H1 (cell line): ENCODE results near the gene LEO1. TPM values are rescaled to one million over a fixed set of nuclear protein-coding genes. Genes with fewer than 3 reads are reported as not detected.

Experiments
- ATF2 ChIP-seq: IDR thresholded peaks from 2 replicates; pipeline ENCODE4 v1.6.1; 2012; ENCODE audit warnings: low read length, inconsistent platforms
- CTCF ChIP-seq, 3 experiments: IDR thresholded peaks; 1 replicate in 2 of 3; 2 replicates in 1 of 3; pipeline versions ENCODE4 v1.5.1 to v1.6.1; 2011; ENCODE audit warnings: low read length in 3 of 3, mild to moderate bottlenecking in 3 of 3, inconsistent platforms in 2 of 3, low read depth in 1 of 3, moderate library complexity in 1 of 3; ENCODE audit not compliant: insufficient read depth in 1 of 3; ENCODE audit errors: control extremely low read depth in 1 of 3
- EGR1 ChIP-seq: IDR thresholded peaks from 2 replicates; pipeline ENCODE4 v1.6.1; 2011; ENCODE audit warnings: low read depth, low read length, borderline replicate concordance
- HDAC2 ChIP-seq, 2 experiments: fragments of 300-600 bp in 1 of 2; sonication (generic) in 1 of 2; IDR thresholded peaks; 2 replicates each; pipeline ENCODE4 v1.6.1; 2011 to 2012; ENCODE audit warnings: low read depth in 2 of 2, low read length in 2 of 2, mild to moderate bottlenecking in 2 of 2, moderate library complexity in 2 of 2, borderline replicate concordance in 1 of 2, inconsistent platforms in 1 of 2
- HDAC6 ChIP-seq: IDR thresholded peaks from one replicate; pipeline ENCODE4 v1.7.1; 2012; ENCODE audit warnings: low read depth, mild to moderate bottlenecking, inconsistent platforms, low read length, moderate library complexity
- KDM1A ChIP-seq: fragments of 200-600, 300-600 bp; sonication (generic); IDR thresholded peaks from 2 replicates; pipeline ENCODE4 v1.7.1; 2016; ENCODE audit warnings: mild to moderate bottlenecking, low read length, borderline replicate concordance
- RAD21 ChIP-seq, 2 experiments: IDR thresholded peaks in 1 of 2; conservative IDR thresholded peaks in 1 of 2; 2 replicates each; pipeline ENCODE4 v1.6.1; 2011; ENCODE audit warnings: low read depth in 2 of 2, low read length in 2 of 2, improper control_type of control experiment in 1 of 2, inconsistent platforms in 1 of 2, mild to moderate bottlenecking in 1 of 2, moderate library complexity in 1 of 2
- SRF ChIP-seq: IDR thresholded peaks from 2 replicates; pipeline ENCODE4 v1.6.1; 2011; ENCODE audit warnings: mild to moderate bottlenecking, low read depth, low read length, moderate library complexity
- polyA plus RNA-seq, 7 experiments: library from polyadenylated mRNA; depleted of rRNA in 3 of 7; stranded (reverse) in 5 of 7; unstranded in 2 of 7; fragments of >200 nt in 5 of 7; fragments of 200-250 nt in 2 of 7; gene quantifications; 1 replicate in 5 of 7; 2 replicates in 1 of 7; 4 replicates in 1 of 7; pipeline versions ENCODE4 v1.2.1 to v1.2.3, GENCODE V29; 2011 to 2013; ENCODE audit warnings: missing spikeins in 2 of 7, mixed read lengths in 2 of 7
- total RNA-seq: library from RNA; stranded (reverse); fragmentation: NEBNext Ultra II Directional; extraction: Animal tissue kit (Norgen Biotek cat#: 25700); gene quantifications from 2 replicates; pipeline ENCODE4 v1.2.1, GENCODE V29; 2021

LEO1 gene
- total and polyA plus RNA-seq, 2 of the 8 experiments (the other 6 are each of a cell fraction or from before 2014, with no cell fraction given): 1.6 to 27.4 TPM

- TF ChIP-seq CTCF (IDR thresholded peaks at IDR 0.05; ENCODE audit: control extremely low read depth in 1 of 3, insufficient read depth in 1 of 3, low read depth in 1 of 3, low read length in 3 of 3): no peak
- TF ChIP-seq RAD21 (IDR thresholded peaks at IDR 0.05 in 1 of 2, conservative IDR thresholded peaks at IDR 0.05 in 1 of 2; ENCODE audit: low read depth in 2 of 2, low read length in 2 of 2): no peak
- no peak for TF ChIP-seq HDAC6
- TF ChIP-seq SRF: no peak
- TF ChIP-seq ATF2: no peak
- no peak for TF ChIP-seq KDM1A
- no peak for TF ChIP-seq HDAC2 (IDR thresholded peaks at IDR 0.05; ENCODE audit: borderline replicate concordance in 1 of 2, low read depth in 2 of 2, low read length in 2 of 2)
- no peak for TF ChIP-seq EGR1
Measured at GRCh38 chr15:52018244-52018643, 46.7 kb upstream of the LEO1 start (continued).
